ENCODE data around the gene SERPING1. TPM values are rescaled to one million over a fixed set of nuclear protein-coding genes. Genes with fewer than 3 reads are reported as not detected.

Gene SERPING1
- polyA plus RNA-seq, 1 experiment, result 119 TPM

- Histone ChIP-seq H3K27me3 (ENCODE audit: control insufficient read depth, insufficient read depth, low read length) (no peaks in the 10 kb centered on the region; the same call in 1 of the 2 replicates), H3K36me3 (ENCODE audit: control insufficient read depth, insufficient read depth, low read length) (no peaks in the 10 kb centered on the region), H3K4me3 (ENCODE audit: low read depth, low read length) (no peak overlapping the region)
- DNase-seq (ENCODE audit: low read depth), result no peak
- POLR2A ChIA-PET, result no interaction called here
- CTCF ChIA-PET, result interaction anchor here (1.7 to 2.0 kb wide), 2 partner anchors 12 kb away, joined by 6 to 14 read pairs; no protein-coding TSS in a partner anchor
- TF ChIP-seq CTCF (IDR thresholded peaks at IDR 0.05; ENCODE audit: insufficient read depth, low read depth, low read length), result no peak
Observed at GRCh38 chr11:57653163-57653562, 55.7 kb downstream of the SERPING1 start.

DNA sequence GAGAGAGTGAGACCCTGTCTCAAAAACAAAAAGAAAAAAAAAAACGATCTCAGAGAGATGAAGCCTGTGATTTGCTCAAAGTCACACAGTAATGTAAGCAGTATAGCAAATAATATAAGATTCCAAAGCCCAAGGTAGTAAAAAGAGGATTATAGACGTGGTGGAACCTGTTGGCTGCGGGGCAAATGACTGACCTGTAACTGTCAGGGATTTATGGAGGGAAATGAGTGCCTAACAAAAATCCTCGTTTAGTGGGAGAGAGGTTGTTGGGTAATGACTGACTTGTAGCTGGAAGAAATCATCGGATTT, 59.4 kb downstream of the SERPING1 start:
- ChIA-PET POLR2A (no interaction called here), CTCF (interaction anchor here (1.5 to 4.0 kb wide), 3 partner anchors 12 to 164 kb away, joined by 4 to 12 read pairs (median 5); partner anchors contain the start of gene UBE2L6)
- H3K27me3 ChIP-seq (ENCODE audit: control insufficient read depth, insufficient read depth, low read length), result no peaks in the 10 kb centered on the region
- no peak for TF ChIP-seq CTCF (IDR thresholded peaks at IDR 0.05; ENCODE audit: insufficient read depth, low read depth, low read length)
- H3K4me3 ChIP-seq (ENCODE audit: low read depth, low read length), result peak overlapping the region; percentile 48
- DNase-seq (ENCODE audit: low read depth), result no peak
- peaks cover 14% of the 10 kb centered on the region for H3K36me3 ChIP-seq (ENCODE audit: control insufficient read depth, insufficient read depth, low read length)

DNA sequence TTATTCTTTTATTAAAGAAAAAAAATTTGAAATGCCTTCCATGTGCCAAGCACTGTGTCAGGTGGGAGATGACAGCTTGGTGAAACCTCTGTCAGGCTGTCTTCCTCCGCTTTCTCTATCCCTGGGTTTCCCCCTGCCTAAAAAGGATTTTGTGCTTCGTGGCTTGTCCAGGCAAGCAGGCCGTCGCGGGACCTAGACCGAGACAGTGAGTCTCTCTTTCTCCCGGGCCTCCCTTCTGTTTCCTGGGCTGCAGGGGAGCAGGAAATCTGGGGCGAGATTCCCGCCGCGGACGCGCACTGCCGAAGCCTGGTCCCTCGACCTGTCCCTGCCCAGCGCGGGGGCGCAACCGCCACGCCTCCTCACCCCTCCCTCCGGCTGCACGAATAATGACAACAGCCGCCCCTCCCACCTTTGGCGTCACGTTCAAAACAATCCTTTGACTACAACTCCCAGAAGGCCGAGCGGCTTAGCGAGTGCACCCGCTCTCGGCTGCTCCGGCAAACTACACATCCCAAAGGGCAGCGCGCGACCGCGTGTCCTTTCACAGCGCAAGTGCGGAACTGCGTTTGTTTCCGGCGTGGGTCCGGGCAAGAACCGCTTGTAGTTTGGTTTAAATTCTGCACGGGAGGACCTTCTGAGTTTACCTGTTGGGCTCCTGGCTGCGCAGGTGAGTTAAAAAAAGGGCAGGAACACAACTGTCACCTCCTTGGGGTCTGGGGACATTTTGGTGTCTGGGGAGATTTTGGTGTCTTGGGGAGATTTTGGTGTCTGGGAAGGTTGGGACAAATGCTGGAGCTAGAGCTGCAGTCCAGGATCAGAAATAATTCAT, 59.9 kb downstream of the SERPING1 start, which contains the start of gene CLP1:
CLP1 (plus strand) TSS at position 569 of the 829 bp plus-strand sequence. CDS start 1,715 bp downstream, outside the sequence.
- H3K27me3 ChIP-seq (ENCODE audit: control insufficient read depth, insufficient read depth, low read length), result no peaks in the 10 kb centered on the region
- TF ChIP-seq CTCF (IDR thresholded peaks at IDR 0.05; ENCODE audit: insufficient read depth, low read depth, low read length), result no peak

GRCh38 chr11:57658023-57658361, 60.5 kb downstream of the SERPING1 start:
- CTCF ChIA-PET, result interaction anchor here (0.9 to 4.0 kb wide), 4 partner anchors 9 to 165 kb away, joined by 3 to 12 read pairs (median 4); no protein-coding TSS in a partner anchor
- H3K27me3 ChIP-seq (ENCODE audit: control insufficient read depth, insufficient read depth, low read length), result no peaks in the 10 kb centered on the region
- peak overlapping the region; percentile 85 for H3K4me3 ChIP-seq (ENCODE audit: low read depth, low read length)
- DNase-seq (ENCODE audit: low read depth), result no peak
- peaks cover 14% of the 10 kb centered on the region for H3K36me3 ChIP-seq (ENCODE audit: control insufficient read depth, insufficient read depth, low read length)
- no peak for TF ChIP-seq CTCF (IDR thresholded peaks at IDR 0.05; ENCODE audit: insufficient read depth, low read depth, low read length)
- POLR2A ChIA-PET, result interaction anchor here (0.6 kb wide), 1 partner anchor 71 kb away, joined by 6 read pairs; no protein-coding TSS in a partner anchor

More for the DNA sequence above, 59.9 kb downstream of the SERPING1 start, which contains the start of gene CLP1:
- Histone ChIP-seq H3K36me3 (ENCODE audit: control insufficient read depth, insufficient read depth, low read length) (peaks cover 14% of the 10 kb centered on the region), H3K4me3 (ENCODE audit: low read depth, low read length) (peak within 1 kb of the TSS; percentile 85)
- ChIA-PET POLR2A (interaction anchor here (0.6 kb wide), 1 partner anchor 71 kb away, joined by 6 read pairs; no protein-coding TSS in a partner anchor), CTCF (interaction anchor here (0.9 to 4.0 kb wide), 5 partner anchors 9 to 164 kb away, joined by 3 to 12 read pairs (median 4); partner anchors contain the start of gene UBE2L6)
- DNase-seq (ENCODE audit: low read depth), result peak; percentile 94

DNA sequence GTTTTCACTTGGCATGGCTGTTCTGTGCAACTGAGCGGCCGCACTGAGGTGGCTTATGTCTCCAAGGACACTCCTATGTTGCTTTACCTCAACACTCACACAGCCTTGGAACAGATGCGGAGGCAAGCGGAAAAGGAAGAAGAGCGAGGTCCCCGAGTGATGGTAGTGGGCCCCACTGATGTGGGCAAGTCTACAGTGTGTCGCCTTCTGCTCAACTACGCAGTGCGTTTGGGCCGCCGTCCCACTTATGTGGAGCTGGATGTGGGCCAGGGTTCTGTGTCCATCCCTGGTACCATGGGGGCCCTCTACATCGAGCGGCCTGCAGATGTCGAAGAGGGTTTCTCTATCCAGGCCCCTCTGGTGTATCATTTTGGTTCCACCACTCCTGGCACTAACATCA, 62.2 kb downstream of the SERPING1 start:
- no peaks in the 10 kb centered on the region for H3K27me3 ChIP-seq (ENCODE audit: control insufficient read depth, insufficient read depth, low read length)
- ChIA-PET POLR2A (no interaction called here), CTCF (interaction anchor here (1.0 to 1.6 kb wide), 2 partner anchors 16 to 51 kb away, joined by 3 to 4 read pairs; no protein-coding TSS in a partner anchor)
- DNase-seq (ENCODE audit: low read depth), result no peak
- peaks cover 14% of the 10 kb centered on the region for H3K36me3 ChIP-seq (ENCODE audit: control insufficient read depth, insufficient read depth, low read length)
- H3K4me3 ChIP-seq (ENCODE audit: low read depth, low read length), result no peak overlapping the region
- no peak for TF ChIP-seq CTCF (IDR thresholded peaks at IDR 0.05; ENCODE audit: insufficient read depth, low read depth, low read length)
